IMR-90 (cell line): ENCODE data around the gene ZNF451. TPM values are rescaled to one million over a fixed set of nuclear protein-coding genes. Genes with fewer than 3 reads are reported as not detected.
A peak's percentile ranks its signal among the peaks of the same experiment; 100 is the strongest.

ENCODE experiments used
- ATAC-seq: fragments of 200-7000 bp; cut with Tn5 transposase; 2 replicates; pipeline ENCODE4 v1.9.1; 2020; ENCODE audit warnings: low read depth, mild to moderate bottlenecking, moderate library complexity
- BruUV-seq: library from RNA; stranded (reverse); fragments of 400-500 nt; replicated peaks from 2 replicates; lab custom pipeline; 2021; lab: Mats Ljungman, UMichigan
- CTCF ChIA-PET: fragments of 300-600 bp; formaldehyde crosslinking; extraction: SDS; loops from one replicate; lab custom pipeline; 2021; ENCODE audit warnings: antibody characterized with exemption; lab: Yijun Ruan, JAX
- POLR2A ChIA-PET: fragments of 300-600 bp; sonication (Branson Sonifier 250); formaldehyde crosslinking; loops from one replicate; lab custom pipeline; 2022; ENCODE audit warnings: antibody characterized with exemption; ENCODE audit not compliant: unreplicated experiment; lab: Charles Lee
- DNase-seq: peaks from one replicate; pipeline ENCODE4 v3.0.0; 2013
- H2AFZ ChIP-seq: replicated peaks from 2 replicates; pipeline ENCODE3; 2013; ENCODE audit warnings: low read length, mild to moderate bottlenecking; ENCODE audit not compliant: poor library complexity
- H2AK5ac ChIP-seq: 2 replicates; pipeline ENCODE4 v1.6.1; 2013; ENCODE audit warnings: low read depth, low read length, inconsistent platforms
- H2AK9ac ChIP-seq: replicated peaks from 2 replicates; pipeline ENCODE3; 2013; ENCODE audit warnings: mild to moderate bottlenecking, low read depth, low read length, moderate library complexity; ENCODE audit not compliant: poor library complexity
- H2BK120ac ChIP-seq: 2 replicates; pipeline ENCODE4 v1.6.1; 2013; ENCODE audit warnings: low read depth, low read length, inconsistent platforms
- H2BK15ac ChIP-seq: 3 replicates; pipeline ENCODE4 v1.6.1; 2013; ENCODE audit warnings: low read depth, low read length, inconsistent platforms
- H2BK20ac ChIP-seq: 2 replicates; pipeline ENCODE4 v1.6.1; 2013; ENCODE audit warnings: low read depth, mild to moderate bottlenecking, inconsistent platforms, low read length, moderate library complexity
- H2BK5ac ChIP-seq: 2 replicates; pipeline ENCODE4 v1.6.1; 2013; ENCODE audit warnings: mild to moderate bottlenecking, low read depth, low read length, inconsistent platforms; ENCODE audit not compliant: poor library complexity, severe bottlenecking
- H3K14ac ChIP-seq: replicated peaks from 2 replicates; pipeline ENCODE4 v1.6.1; 2013; ENCODE audit warnings: low read depth, low read length, inconsistent platforms
- H3K18ac ChIP-seq: 2 replicates; pipeline ENCODE4 v1.6.1; 2013; ENCODE audit warnings: low read depth, low read length, control low read depth
- H3K23ac ChIP-seq: 2 replicates; pipeline ENCODE4 v1.6.1; 2013; ENCODE audit warnings: low read depth, low read length, inconsistent platforms
- H3K27ac ChIP-seq: 2 replicates; pipeline ENCODE4 v1.5.1; 2013; ENCODE audit warnings: mild to moderate bottlenecking, control low read depth, low read length; ENCODE audit not compliant: insufficient read depth
- H3K27me3 ChIP-seq: 2 replicates; pipeline ENCODE4 v1.6.1; 2013; ENCODE audit warnings: low read length; ENCODE audit not compliant: control insufficient read depth, insufficient read depth
- H3K36me3 ChIP-seq: 2 replicates; pipeline ENCODE4 v1.6.1; 2013; ENCODE audit warnings: low read length, mixed read lengths; ENCODE audit not compliant: control insufficient read depth, insufficient read depth
- H3K4ac ChIP-seq: 2 replicates; pipeline ENCODE4 v1.6.1; 2013; ENCODE audit warnings: low read depth, low read length, inconsistent platforms
- H3K4me1 ChIP-seq: 2 replicates; pipeline ENCODE4 v1.6.1; 2013; ENCODE audit warnings: low read length, mixed read lengths; ENCODE audit not compliant: control insufficient read depth, insufficient read depth
- H3K4me2 ChIP-seq: 2 replicates; pipeline ENCODE4 v1.6.1; 2013; ENCODE audit warnings: low read depth, mild to moderate bottlenecking, control low read depth, low read length, moderate library complexity
- H3K4me3 ChIP-seq: 2 replicates; pipeline ENCODE4 v1.5.1; 2013; ENCODE audit warnings: low read depth, mild to moderate bottlenecking, control low read depth, low read length, moderate library complexity; ENCODE audit not compliant: insufficient read depth
- H3K56ac ChIP-seq: 2 replicates; pipeline ENCODE4 v1.6.1; 2013; ENCODE audit warnings: low read length, inconsistent platforms; ENCODE audit not compliant: insufficient read depth; ENCODE audit errors: extremely low read depth
- H3K79me1 ChIP-seq, 2 experiments: 2 replicates each; pipeline ENCODE4 v1.6.1; 2013; ENCODE audit warnings: low read length in 2 of 2, inconsistent platforms in 1 of 2, low read depth in 1 of 2
- H3K9ac ChIP-seq: 2 replicates; pipeline ENCODE4 v1.6.1; 2013; ENCODE audit warnings: low read depth, low read length, control low read depth
- H3K9me1 ChIP-seq: 2 replicates; pipeline ENCODE4 v1.6.1; 2013; ENCODE audit warnings: low read length, inconsistent platforms; ENCODE audit not compliant: insufficient read depth
- H3K9me3 ChIP-seq: 2 replicates; pipeline ENCODE4 v1.6.1; 2013; ENCODE audit warnings: low read length; ENCODE audit not compliant: control insufficient read depth, insufficient read depth
- H4K20me1 ChIP-seq: 2 replicates; pipeline ENCODE4 v1.6.1; 2013; ENCODE audit warnings: low read length, inconsistent platforms; ENCODE audit not compliant: insufficient read depth
- H4K5ac ChIP-seq: 2 replicates; pipeline ENCODE4 v1.6.1; 2013; ENCODE audit warnings: mild to moderate bottlenecking, low read depth, low read length, control low read depth
- H4K8ac ChIP-seq, 2 experiments: 2 replicates each; pipeline ENCODE4 v1.6.1; 2013; ENCODE audit warnings: low read depth in 2 of 2, low read length in 2 of 2, control low read depth in 1 of 2, inconsistent platforms in 1 of 2
- H4K91ac ChIP-seq: 2 replicates; pipeline ENCODE4 v1.6.1; 2013; ENCODE audit warnings: low read depth, low read length, inconsistent platforms; ENCODE audit not compliant: insufficient read depth
- CHD1 ChIP-seq: IDR thresholded peaks from 2 replicates; pipeline ENCODE4 v1.6.1; 2012; ENCODE audit warnings: low read depth, low read length, improper control_type of control experiment
- ELK1 ChIP-seq: fragments of 150-350 bp; IDR thresholded peaks from 2 replicates; pipeline ENCODE4 v1.6.1; 2016; ENCODE audit warnings: low read depth, mild to moderate bottlenecking, low read length, moderate library complexity, borderline replicate concordance
- MAFK ChIP-seq: IDR thresholded peaks from 2 replicates; pipeline ENCODE4 v1.6.1; 2012; ENCODE audit warnings: low read depth, low read length, improper control_type of control experiment
- MXI1 ChIP-seq: IDR thresholded peaks from 2 replicates; pipeline ENCODE4 v1.6.1; 2012; ENCODE audit warnings: low read depth, mild to moderate bottlenecking, low read length, moderate library complexity, borderline replicate concordance
- RCOR1 ChIP-seq: IDR thresholded peaks from 2 replicates; pipeline ENCODE4 v1.6.1; 2012; ENCODE audit warnings: mild to moderate bottlenecking, low read length, improper control_type of control experiment; ENCODE audit not compliant: insufficient replicate concordance
- RFX5 ChIP-seq: IDR thresholded peaks from 2 replicates; pipeline ENCODE4 v1.8.0; 2012; ENCODE audit warnings: low read depth, mild to moderate bottlenecking, low read length, moderate library complexity
- SMC3 ChIP-seq: fragments of 150-350 bp; IDR thresholded peaks from 2 replicates; pipeline ENCODE4 v1.6.1; 2016; ENCODE audit warnings: low read depth, mild to moderate bottlenecking, antibody characterized with exemption, low read length, moderate library complexity
- USF2 ChIP-seq: fragments of 150-350 bp; IDR thresholded peaks from 2 replicates; pipeline ENCODE4 v1.6.1; 2017; ENCODE audit warnings: mild to moderate bottlenecking, antibody characterized with exemption, low read length, low read depth
- WGBS, 2 experiments: methylation state at CpG; one replicate each; pipeline versions ENCODE4 v1.1.5 to v1.1.7; 2013; ENCODE audit warnings: missing lambda C conversion rate in 2 of 2; ENCODE audit not compliant: insufficient read length in 1 of 2; ENCODE audit errors: extremely low coverage in 2 of 2; 5-methylcytosine and 5-hydroxymethylcytosine counted together
- dilution Hi-C: fragments of 300-500 bp; cut with HindIII; formaldehyde crosslinking; loops from one replicate; pipeline ENCODE4 v1.14.3; 2018; ENCODE audit warnings: low sequenced_read_pairs; ENCODE audit not compliant: unreplicated experiment
- in situ Hi-C: fragments of 300-500 bp; cut with MboI; formaldehyde crosslinking; loops from 3 replicates; pipeline ENCODE4 v1.14.3; 2019; ENCODE audit warnings: low sequenced_read_pairs, inconsistent platforms, mixed read lengths
- intact Hi-C: fragments of 100-400 bp; cut with micrococcal nuclease; formaldehyde crosslinking; loops from 2 replicates; pipeline ENCODE4 v1.10.0; 2022
- polyA plus RNA-seq, 3 experiments: library from polyadenylated mRNA; depleted of rRNA; stranded (reverse); fragments of >200 nt; gene quantifications; 2 replicates each; pipeline ENCODE4 v1.2.3, GENCODE V29; 2012; ENCODE audit warnings: low replicate concordance in 1 of 3
- total RNA-seq: library from RNA; depleted of rRNA; stranded (reverse); fragments of >200 nt; gene quantifications from 2 replicates; pipeline ENCODE4 v1.2.3, GENCODE V29; 2012

Gene ZNF451
- total and polyA plus RNA-seq, 2 of the 4 experiments (the other 2 are of a cell fraction) = 10.0 to 48.6 TPM

- peak; percentile 68 for DNase-seq
- no TSS peak for BruUV-seq
- H3K4me2 ChIP-seq = no peak overlapping the region
- H3K27me3 ChIP-seq = no peaks in the 10 kb centered on the region
- H3K14ac ChIP-seq = no peak overlapping the region
- H2AK9ac ChIP-seq = no peak overlapping the region
- peak; percentile 79 for ATAC-seq
- no peak overlapping the region for H4K5ac ChIP-seq
- TF ChIP-seq MXI1 (no peak), MAFK (no peak), RFX5 (no peak), USF2 (no peak), SMC3 (no peak), RCOR1 (no peak), ELK1 (no peak), CHD1 (no peak)
- WGBS, 2 experiments = no CpG with 5 or more reads among the region's 1 CpG
- H3K36me3 ChIP-seq = peaks cover 6% of the 10 kb centered on the region
- no peak overlapping the region for H2AK5ac ChIP-seq
- H3K4me3 ChIP-seq = no peak overlapping the region
- H3K27ac ChIP-seq = no peak overlapping the region
- H2BK15ac ChIP-seq = no peak overlapping the region
- no peak overlapping the region for H3K23ac ChIP-seq
- no peak overlapping the region for H3K9ac ChIP-seq
- H2BK120ac ChIP-seq = no peak overlapping the region
- no peak overlapping the region for H4K91ac ChIP-seq
- H3K18ac ChIP-seq = no peak overlapping the region
- no peak overlapping the region for H3K4ac ChIP-seq
- H3K56ac ChIP-seq = no peak overlapping the region
- ChIA-PET POLR2A (no interaction called here), CTCF (interaction anchor here (0.6 kb wide), 1 partner anchor 36 kb away, joined by 3 read pairs; no protein-coding TSS in a partner anchor)
- intact Hi-C loops (no loop called here), dilution Hi-C loops (no loop called here), in situ Hi-C loops (no loop called here)
- no peaks in the 10 kb centered on the region for H3K4me1 ChIP-seq
- H2BK20ac ChIP-seq = no peak overlapping the region
- no peaks in the 10 kb centered on the region for H4K20me1 ChIP-seq
- no peaks in the 10 kb centered on the region for H3K9me3 ChIP-seq
- H2BK5ac ChIP-seq = no peak overlapping the region
- H2AFZ ChIP-seq = no peak overlapping the region
- H3K9me1 ChIP-seq = no peaks in the 10 kb centered on the region
- no peak overlapping the region for H4K8ac ChIP-seq
- H3K79me1 ChIP-seq = peaks cover 3 to 11% of the 10 kb centered on the region in 2 experiments; a peak in 3 of 4 replicates
Measured at GRCh38 chr6:57135885-57136284, 45.9 kb downstream of the ZNF451 start.
